Endothelial cell (in vitro differentiated cells): ENCODE measurements around the gene MSLN. TPM values are rescaled to one million over a fixed set of nuclear protein-coding genes. Genes with fewer than 3 reads are reported as not detected.

ENCODE experiments used
- DNase-seq: peaks from one replicate; pipeline ENCODE4 v3.0.0; 2021; ENCODE audit warnings: low spot score
- H3K27ac Mint-ChIP-seq: one replicate; pipeline ENCODE4 v1.8.0; 2021; ENCODE audit warnings: mixed read lengths, inconsistent platforms; ENCODE audit not compliant: unreplicated experiment
- H3K27me3 Mint-ChIP-seq: one replicate; pipeline ENCODE4 v1.8.0; 2021; ENCODE audit warnings: mild to moderate bottlenecking, moderate library complexity, mixed read lengths, inconsistent platforms; ENCODE audit not compliant: unreplicated experiment
- H3K36me3 Mint-ChIP-seq: one replicate; pipeline ENCODE4 v1.8.0; 2021; ENCODE audit warnings: mild to moderate bottlenecking, low read depth, mixed read lengths, inconsistent platforms; ENCODE audit not compliant: unreplicated experiment
- H3K4me1 Mint-ChIP-seq: one replicate; pipeline ENCODE4 v1.8.0; 2021; ENCODE audit warnings: mild to moderate bottlenecking, mixed read lengths, inconsistent platforms; ENCODE audit not compliant: unreplicated experiment
- H3K4me3 Mint-ChIP-seq: one replicate; pipeline ENCODE4 v1.8.0; 2021; ENCODE audit warnings: mild to moderate bottlenecking, mixed read lengths, inconsistent platforms; ENCODE audit not compliant: unreplicated experiment
- H3K9me3 Mint-ChIP-seq: one replicate; pipeline ENCODE4 v1.8.0; 2021; ENCODE audit warnings: mixed read lengths, inconsistent platforms; ENCODE audit not compliant: unreplicated experiment
- CTCF ChIP-seq: fragments of 200-600 bp; sonication (generic); IDR thresholded peaks from one replicate; pipeline ENCODE4 v1.5.0; 2021; ENCODE audit warnings: antibody characterized with exemption; ENCODE audit not compliant: unreplicated experiment
- total RNA-seq: library from RNA; stranded (reverse); fragmentation: NEBNext Ultra II Directional; extraction: Animal tissue kit (Norgen Biotek cat#: 25700); gene quantifications from one replicate; pipeline ENCODE4 v1.2.1, GENCODE V29; 2021; ENCODE audit not compliant: unreplicated experiment

Gene MSLN
- total RNA-seq, 1 donor from 2014 or later, result 0.44 TPM

DNA sequence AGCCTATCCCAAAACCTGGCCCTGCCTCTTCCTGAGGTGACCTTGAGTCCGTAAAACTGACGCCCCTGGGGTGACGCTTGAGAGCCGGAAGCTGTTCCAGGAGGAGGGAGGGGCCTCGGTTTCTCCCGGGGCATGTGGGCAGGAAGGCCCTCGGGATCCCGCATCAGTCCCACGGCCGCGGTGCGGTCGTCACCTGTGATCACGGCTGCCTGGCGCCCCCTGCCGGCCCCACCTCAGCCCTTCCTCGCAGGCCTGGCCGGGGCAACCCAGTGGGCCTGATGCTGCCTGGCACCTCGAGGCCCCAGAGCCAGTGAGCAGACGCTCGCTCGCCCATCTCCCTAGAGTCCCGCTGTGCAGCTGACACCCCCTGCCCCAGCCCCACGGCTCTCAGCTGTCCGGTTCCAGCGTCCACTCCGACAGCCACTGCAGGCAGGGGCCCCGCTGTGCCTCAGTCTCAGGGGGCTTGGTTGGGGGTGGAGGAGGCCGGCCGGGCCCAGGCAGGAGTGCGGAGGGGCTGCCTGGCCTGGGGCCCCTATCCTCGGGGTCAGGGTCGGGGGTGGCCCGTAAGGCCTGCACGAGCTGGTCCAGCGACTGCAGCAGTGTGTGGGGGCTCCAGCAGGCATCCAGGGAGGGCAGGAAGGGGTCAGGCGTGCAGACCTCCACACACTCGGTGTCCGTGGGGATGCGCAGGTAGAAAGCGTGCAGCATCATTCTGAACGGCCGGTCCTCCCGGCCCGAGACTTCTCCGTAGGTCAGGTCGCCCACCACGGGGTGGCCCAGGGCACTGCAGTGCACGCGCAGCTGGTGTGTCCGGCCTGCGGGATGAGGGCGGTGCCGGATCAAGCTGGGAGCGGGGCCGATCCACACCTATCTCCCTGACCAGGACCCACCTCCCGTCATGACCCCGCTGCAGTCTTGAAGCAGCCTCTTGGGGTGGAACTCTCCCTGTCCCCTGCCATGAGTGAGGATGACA, 25.3 kb downstream of the MSLN start:
- Mint-ChIP-seq H3K4me3 (peak overlapping the region; percentile 79), H3K4me1 (no peaks in the 10 kb centered on the region), H3K27ac (no peak overlapping the region), H3K27me3 (peaks cover 6% of the 10 kb centered on the region), H3K36me3 (no peaks in the 10 kb centered on the region), H3K9me3 (no peaks in the 10 kb centered on the region)
- peak; percentile 86 for DNase-seq
- TF ChIP-seq CTCF, result peak; percentile 73

DNA sequence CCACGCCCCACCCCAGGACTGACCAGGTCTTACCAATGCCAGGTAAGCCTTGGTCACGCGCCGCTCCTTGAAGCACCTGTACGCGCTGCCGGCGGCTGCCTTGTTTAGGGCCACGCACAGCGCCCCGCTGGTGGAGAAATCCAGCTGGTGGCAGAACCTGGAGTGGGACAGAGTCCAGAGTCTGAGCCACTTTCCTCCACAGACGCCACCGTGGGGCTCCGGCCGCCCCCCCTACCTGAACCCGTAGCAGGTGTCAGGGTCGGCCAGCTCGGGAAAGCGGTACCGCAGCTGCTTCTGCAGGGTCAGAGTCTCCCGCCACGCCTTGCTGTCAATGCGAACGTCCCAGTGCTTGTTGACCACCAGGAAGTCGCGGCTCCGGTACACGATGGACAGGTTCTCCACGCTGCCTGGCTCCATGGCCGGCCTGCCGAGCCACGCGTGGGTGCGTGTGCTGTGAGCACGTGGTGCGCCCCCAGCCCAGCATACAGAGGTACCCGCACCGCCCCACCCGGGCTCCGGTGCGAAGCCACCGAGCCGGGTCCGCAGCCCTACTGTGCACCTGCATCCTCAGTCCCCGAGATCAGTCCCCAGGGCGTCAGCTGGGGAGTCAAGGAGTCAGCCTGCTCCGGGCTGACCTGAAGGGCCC, 26.9 kb downstream of the MSLN start:
- Mint-ChIP-seq H3K27me3 (peaks cover 4% of the 10 kb centered on the region), H3K4me3 (peak overlapping the region; percentile 95), H3K4me1 (no peaks in the 10 kb centered on the region), H3K27ac (peak overlapping the region; percentile 48), H3K9me3 (no peaks in the 10 kb centered on the region), H3K36me3 (peaks cover 7% of the 10 kb centered on the region)
- no peak for DNase-seq
- TF ChIP-seq CTCF, result no peak

DNA sequence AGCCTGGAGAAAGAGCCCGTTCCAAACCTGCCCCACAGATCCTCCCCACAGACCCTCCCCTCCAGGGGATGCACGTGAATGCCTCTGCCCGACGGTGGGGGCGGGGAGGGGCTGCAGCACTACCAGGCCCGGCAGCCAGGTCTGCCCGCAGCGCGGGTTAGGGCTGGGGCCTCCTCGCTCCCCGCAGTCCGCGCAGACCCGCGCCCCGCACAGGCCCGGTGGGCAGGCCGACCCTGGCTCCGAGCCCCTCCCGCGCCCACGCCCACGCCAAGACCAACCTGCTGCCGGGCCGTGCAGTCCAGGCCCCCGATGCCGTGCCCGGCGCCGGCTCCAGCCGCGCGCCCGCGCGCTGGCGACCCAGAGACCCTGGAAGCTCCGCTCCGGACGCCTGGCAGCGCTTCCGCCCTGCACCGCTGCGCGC, 27.5 kb downstream of the MSLN start, which contains the start of gene RPUSD1:
Gene RPUSD1 (minus strand): TSS at position 404 of the 421 bp plus-strand sequence. CDS start 644 bp downstream, outside the sequence.
- no peak for TF ChIP-seq CTCF
- Mint-ChIP-seq H3K27me3 (peaks cover 4% of the 10 kb centered on the region), H3K27ac (peak within 1 kb of the TSS; percentile 48), H3K4me1 (no peaks in the 10 kb centered on the region), H3K36me3 (peaks cover 7% of the 10 kb centered on the region), H3K4me3 (peak within 1 kb of the TSS; percentile 95), H3K9me3 (no peaks in the 10 kb centered on the region)
- no peak for DNase-seq

DNA sequence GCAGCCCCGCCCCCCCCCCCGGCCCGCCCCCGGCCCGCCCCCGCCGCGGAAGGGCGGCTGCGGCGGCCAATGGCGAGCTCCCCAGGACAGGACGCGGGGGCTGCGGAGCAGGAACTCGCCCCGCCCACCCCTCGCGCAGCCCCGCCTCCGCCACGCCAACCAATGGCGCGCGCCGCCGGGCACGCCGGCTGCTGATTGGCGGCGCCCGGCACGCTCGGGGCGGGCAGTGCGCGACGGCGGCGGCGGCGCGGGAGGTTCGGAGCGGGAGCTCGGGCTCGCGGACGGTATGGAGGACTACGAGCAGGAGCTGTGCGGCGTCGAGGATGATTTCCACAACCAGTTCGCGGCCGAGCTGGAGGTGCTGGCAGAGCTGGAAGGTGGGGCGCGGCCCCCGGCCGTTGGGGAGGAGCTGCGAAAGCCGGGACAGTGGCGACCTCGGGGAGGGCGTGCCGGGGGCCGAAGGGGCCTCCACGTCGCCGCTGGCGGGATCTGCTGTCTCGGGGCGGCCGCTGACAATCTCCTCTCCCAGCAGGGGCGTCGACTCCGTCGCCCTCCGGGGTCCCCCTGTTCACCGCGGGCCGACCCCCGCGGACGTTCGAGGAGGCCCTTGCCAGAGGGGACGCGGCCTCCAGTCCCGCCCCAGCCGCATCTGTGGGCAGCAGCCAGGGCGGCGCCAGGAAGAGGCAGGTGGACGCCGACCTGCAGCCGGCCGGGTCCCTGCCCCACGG, 28.0 kb downstream of the MSLN start, which contains the start of gene CHTF18:
Gene CHTF18 (plus strand): TSS at position 222 of the 728 bp plus-strand sequence. CDS start 65 bp downstream, at position 287.
- DNase-seq, result peak; percentile 96
- Mint-ChIP-seq H3K4me1 (no peaks in the 10 kb centered on the region), H3K36me3 (peaks cover 7% of the 10 kb centered on the region), H3K4me3 (peak within 1 kb of the TSS; percentile 95), H3K9me3 (no peaks in the 10 kb centered on the region), H3K27ac (peak within 1 kb of the TSS; percentile 48), H3K27me3 (peaks cover 3% of the 10 kb centered on the region)
- TF ChIP-seq CTCF, result no peak
